Tongue (tissue), 2 donors: ENCODE results near the gene FOXJ1. TPM values are rescaled to one million over a fixed set of nuclear protein-coding genes. Genes with fewer than 3 reads are reported as not detected.
"Not testable (repeated sequence)": the region's sequence is repeated elsewhere in the genome, so short reads cannot be mapped to it uniquely, and the experiment has no call there.

Source experiments
- DNase-seq: peaks from one replicate; pipeline ENCODE4 v3.0.0-alpha.2; 2015
- total RNA-seq: library from RNA; depleted of rRNA; stranded (reverse); fragments of >200 nt; gene quantifications from one replicate; pipeline ENCODE4 v1.2.3, GENCODE V29; 2014

The FOXJ1 gene, protein sequence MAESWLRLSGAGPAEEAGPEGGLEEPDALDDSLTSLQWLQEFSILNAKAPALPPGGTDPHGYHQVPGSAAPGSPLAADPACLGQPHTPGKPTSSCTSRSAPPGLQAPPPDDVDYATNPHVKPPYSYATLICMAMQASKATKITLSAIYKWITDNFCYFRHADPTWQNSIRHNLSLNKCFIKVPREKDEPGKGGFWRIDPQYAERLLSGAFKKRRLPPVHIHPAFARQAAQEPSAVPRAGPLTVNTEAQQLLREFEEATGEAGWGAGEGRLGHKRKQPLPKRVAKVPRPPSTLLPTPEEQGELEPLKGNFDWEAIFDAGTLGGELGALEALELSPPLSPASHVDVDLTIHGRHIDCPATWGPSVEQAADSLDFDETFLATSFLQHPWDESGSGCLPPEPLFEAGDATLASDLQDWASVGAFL
- 0.51 TPM for total RNA-seq

DNA sequence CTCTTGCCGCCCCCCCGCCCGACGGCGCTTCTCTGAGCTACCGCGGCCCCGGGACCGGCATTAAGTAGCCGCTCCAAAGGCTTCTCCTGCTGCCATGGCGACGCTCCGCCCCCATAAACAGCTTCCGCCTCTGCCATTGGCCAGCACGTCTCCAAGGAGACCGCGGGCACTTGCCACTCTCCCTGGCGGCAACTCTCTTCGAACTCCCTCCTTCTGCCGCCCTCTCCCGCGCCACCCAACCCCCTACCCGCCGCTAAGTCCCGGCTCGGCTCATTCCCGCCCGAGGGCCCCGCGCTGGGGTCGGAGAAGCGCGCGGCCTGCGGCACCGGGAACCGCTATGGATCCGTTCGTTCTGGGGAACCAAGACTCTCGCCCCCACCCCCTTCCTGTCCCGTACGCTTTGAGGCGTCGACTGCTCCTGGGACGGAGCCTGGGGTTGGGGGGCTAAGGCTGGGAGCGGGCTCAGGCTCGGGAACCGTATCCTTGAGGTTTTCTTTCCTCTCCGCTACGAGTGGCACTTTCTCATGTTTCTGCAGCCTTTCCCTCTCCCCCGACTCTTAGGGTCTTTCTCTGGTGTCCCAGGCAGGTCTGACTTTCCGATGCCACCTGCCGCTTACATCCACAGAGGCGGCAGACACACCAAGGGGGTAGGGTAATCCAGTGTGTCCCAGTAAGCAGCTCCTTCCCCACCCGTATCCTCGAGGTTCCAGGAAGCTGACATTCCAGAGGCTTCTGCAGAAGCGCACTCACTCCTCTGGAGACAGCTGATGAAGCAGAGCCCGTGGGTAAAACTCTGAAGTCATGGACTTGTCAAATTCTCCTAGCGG is at the start of gene FOXJ1:
Gene FOXJ1 (minus strand): TSS at position 34 of the 827 bp plus-strand sequence. CDS start 850 bp downstream, outside the sequence.
- peak; percentile 95 for DNase-seq

DNA sequence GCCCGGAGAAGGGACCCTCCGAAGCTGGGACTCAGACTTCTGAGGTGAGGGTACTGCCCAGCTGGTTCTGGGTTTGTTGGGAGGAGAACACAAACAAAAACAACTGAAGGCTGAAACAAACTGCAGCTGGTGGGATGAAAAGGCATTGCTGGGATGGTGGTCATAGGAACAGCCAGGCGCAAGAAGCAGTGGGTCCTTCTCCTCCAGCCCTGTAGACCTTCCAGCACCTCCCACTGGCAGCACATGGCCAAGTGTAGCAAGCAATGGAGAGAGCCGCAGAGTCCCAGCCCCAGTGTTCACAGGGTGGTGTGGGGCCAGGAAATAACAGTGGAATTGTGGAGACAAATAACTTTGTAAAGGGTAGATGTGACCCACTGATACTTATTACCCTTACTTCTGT is 48.7 kb upstream of the FOXJ1 start:
- no peak for DNase-seq

- no peak for DNase-seq
These were observed 48.2 kb upstream of the FOXJ1 start for GRCh38 chr17:76189247-76189646.

DNA sequence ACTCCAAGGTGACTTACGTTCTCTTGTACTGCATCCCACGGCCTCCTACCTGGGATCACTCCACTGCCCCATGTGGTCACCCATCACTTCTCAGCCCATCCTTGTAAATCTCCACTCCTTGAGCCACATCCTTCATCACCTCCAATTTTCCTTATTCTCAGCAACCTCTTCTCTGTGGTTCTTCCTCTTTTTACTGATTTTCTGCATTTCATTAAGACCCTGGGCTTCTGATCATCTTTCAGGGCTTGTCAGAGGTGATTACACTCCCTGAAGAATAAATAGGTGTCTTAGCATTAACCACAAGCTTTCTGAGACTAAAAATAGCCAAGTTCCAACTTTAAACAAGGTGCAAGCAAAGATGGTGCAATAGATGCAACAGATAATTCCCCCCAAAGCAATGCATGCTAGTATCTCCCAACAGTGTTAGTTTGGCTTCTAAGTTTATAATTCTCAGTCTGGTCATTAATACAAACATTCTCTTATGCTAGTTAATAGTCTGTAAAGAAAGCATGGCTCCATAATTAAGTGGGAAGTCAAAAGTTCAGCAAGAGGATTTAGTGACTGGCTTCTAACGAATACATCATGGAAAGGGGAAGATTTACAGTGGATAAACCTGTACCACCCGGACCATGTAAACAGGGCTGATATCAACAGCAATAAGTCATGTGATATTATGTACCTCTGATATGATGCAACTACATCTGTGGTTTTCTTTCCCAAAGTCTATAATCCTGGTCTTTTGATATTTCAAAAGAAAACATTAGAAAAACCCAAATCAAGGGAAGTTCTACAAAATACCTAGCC is 47.4 kb upstream of the FOXJ1 start:
- no peak for DNase-seq

GRCh38 chr17:76186774-76187173 is 45.7 kb upstream of the FOXJ1 start:
- DNase-seq: not testable (repeated sequence)

DNA sequence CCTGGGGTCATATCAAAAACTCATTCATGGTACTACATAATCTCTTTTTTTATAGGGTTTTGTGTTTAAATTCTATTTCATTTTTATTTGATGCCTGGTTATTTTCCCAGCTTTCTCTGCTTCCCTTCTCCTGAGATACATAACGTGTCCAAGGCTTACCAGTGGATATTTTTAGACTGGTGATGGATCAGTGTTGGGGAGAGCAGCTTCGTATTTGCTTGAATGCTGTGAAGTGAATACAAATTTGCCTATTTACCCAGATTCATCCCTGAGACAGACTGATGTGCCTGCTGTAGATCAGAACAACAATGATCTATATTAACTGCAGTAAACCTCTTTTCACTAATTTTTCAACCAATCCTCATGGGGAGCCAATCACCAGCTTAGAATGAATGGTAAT is 43.2 kb upstream of the FOXJ1 start:
- no peak for DNase-seq

GRCh38 chr17:76182016-76182764 is 41.1 kb upstream of the FOXJ1 start:
- DNase-seq: peak; percentile 94

GRCh38 chr17:76179496-76180467 is 38.7 kb upstream of the FOXJ1 start:
- no peak for DNase-seq

DNA sequence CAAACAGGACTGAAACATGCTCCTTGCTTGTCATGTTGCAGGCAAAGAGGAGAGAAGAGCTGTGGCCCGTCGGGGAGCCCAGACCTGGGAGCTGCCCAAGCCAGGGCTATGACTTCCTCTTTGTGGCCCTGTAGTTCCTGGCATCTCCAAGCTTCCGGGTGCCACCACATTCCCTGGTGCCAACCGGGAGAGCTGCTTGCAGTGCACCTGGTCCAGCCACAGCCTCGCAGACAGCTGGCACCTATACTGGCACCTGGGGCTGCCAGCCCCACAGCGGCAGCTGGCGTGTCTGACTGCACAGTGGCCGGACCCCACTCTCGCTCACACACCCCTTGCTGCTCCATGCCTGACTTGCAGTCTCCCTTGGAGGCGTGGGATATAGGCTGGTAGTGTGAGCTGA is 37.1 kb upstream of the FOXJ1 start:
- no peak for DNase-seq

DNA sequence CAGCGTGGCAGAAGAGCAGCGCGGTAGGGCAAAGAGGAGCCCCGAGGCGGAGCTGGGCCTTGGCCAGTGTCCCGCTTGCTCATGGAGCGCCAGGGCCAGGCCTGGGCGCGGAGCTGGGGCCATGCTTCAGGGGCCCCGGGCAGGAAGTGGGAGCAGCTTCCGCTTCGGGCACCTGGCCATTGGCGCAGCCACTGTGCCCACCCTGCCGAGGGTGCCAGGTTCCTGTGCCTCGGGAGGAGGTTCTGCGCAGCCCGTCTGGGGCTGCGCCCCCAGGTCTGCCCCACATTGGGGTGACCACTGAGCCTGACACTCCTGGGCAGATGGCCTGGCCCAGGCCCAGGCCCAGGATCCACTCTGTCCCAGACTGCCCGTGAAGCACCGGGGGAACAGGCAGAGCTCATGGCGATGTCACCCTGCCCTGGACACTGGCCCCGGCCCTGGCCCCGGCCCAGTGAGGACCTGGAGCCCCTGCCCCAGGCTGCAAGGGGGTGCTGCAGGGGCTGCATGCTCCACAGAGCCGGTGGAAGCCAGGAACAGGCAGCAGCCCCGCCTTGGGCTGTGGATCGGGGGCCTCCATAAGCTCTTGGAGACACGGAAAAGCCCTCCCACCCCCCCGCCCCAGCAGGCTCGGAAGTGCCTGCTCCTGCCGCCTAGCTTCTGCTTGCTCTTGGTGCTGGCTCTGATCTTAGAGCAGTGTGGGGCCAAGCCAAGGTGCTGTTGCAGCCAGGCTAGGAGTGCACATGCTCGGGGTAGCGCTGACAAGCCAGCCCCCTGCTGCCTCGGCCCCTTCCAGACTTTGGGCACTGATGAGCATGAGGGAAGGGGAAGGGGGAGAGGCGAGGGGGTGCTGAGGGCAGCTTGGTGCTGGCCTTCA is 35.9 kb upstream of the FOXJ1 start:
- DNase-seq: no peak

- DNase-seq: no peak
These were observed 33.0 kb upstream of the FOXJ1 start for GRCh38 chr17:76174037-76174436.

GRCh38 chr17:76173474-76173873 is 32.4 kb upstream of the FOXJ1 start:
- no peak for DNase-seq

GRCh38 chr17:76171706-76172105 is 30.7 kb upstream of the FOXJ1 start:
- peak; percentile 41 for DNase-seq

DNA sequence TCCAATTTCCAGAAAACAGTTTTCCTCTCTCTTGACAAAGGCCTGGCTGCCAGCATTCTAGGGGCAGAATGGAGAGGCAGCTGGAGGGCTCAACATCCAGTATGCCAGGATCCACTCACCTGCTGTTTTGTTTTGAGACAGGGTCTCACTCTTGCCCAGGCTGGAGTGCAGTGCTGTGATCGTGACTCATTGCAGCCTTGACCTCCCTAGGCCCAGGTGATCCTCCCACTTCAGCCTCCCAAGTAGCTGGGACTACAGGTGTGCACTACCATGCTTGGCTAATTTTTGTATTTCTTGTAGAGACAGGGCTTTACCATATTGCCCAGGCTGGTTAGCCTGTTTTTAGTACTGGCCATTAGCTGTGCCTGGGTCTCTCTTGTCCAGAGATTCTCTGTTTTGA is 29.1 kb upstream of the FOXJ1 start:
- no peak for DNase-seq

DNA sequence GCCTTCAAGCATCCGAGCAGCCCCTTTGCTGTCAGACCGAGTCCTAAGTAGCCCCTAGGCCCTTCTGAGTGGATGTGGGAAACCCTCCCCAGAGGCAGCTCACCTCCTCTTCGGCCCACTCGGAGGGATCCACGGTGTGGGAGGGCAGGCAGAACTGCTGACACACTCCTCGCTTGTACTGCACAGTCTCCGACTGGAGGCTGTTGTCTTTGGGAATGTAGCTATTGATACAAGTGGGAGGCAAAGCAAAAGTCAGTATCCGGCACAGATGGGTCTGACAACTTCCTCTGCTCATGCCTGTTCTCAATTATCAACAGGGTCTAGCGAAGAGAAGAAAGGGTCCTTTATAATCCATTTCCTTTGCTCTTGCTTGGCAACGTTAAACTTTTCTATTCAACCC is 25.9 kb upstream of the FOXJ1 start:
- no peak for DNase-seq

- DNase-seq: no peak
These were observed 25.1 kb upstream of the FOXJ1 start for GRCh38 chr17:76166168-76166567.

DNA sequence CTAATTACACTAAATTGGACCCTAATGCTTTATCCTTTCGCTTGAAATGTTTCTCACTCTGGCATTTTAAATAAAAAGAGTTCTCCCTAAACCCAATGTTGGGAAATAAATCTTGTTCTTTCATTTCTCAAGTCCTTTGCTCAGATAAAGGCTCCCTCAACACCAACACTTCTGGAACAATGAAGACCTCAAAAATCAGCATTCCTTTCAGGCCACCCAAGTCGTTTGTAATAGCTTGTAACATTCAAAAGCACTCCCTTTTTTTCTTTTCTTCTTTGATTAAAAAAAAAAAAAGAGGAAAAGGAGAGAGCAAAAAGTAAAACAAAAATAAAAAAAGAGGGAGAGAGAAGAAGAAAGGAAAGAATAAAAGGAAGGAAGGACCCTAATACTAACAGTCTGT is 23.3 kb upstream of the FOXJ1 start:
- DNase-seq: no peak

DNA sequence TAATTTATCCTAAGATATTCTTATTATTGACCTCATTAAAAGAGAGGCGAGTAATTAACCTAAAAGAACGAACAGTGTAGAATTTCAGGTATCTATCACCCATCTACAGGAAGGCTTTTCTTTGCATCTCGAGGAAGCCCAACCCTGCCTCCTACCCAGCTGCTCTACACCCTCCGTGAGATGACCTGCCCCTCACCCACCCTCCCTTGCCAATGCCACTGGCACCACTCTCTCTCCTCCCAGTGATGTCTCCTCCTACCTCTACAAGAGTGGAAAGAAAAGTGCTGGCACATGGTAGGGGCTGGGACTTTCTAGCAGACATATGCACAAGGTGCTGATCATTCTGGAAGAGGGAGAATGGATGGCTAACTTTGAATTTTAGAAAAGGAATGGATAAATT is 22.9 kb upstream of the FOXJ1 start:
- DNase-seq: no peak

DNA sequence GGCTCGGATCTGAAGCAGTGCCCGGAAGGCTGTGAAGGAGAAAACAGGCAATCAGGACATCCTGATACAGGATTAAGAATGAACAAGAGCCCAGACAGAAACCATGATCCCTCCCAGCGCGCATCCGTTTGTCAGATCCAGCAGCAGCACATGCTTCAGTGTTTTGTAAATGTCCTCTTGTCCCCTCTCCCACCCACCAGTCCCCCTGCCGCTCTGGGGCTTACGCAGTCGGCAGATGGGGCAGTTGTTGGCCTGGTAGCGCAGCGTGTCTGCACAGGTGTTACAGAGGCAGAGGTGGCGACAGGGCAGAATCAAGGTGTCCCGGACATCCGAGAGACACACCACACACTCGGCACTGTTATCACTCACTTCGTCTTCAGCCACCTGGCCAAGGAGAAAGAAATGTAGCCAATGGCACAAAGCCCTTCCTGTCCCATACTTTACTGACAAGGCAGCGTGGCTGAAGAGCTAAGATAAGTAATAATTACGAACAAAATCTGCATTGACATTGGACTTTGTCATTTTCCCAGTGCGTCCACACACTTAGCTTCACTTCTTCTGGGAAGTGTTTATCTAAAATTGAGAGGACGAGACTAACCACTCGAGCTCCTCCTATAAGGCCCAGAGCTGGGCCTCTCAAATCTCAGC is 20.7 kb upstream of the FOXJ1 start:
- DNase-seq: no peak
